ENCODE results near the gene C2orf49. TPM values are rescaled to one million over a fixed set of nuclear protein-coding genes. Genes with fewer than 3 reads are reported as not detected.

C2orf49 gene
- total and polyA plus RNA-seq, 2 donors (not counting 1 experiment from before 2014, with no cell fraction given) = 7.5 to 29.3 TPM

DNA sequence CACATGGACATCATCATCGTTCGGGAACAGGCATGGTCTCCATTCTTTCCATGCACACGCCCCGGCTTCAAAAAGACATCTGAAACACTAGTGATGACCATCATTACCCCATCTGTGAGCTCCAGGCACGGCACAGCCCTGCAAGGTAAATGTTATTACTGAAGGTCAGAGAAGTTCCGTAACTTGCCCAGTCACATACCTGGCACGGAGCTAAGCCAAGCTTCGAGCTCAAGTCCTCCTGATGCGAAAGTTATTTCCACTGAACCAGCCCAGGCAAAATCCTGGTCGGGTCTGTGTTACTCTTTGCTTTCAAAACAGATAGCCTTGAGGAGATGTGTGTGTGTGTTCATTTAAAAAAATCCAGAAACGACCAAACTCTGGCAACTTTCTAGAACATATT, 38.7 kb downstream of the C2orf49 start:
- Histone ChIP-seq H2AFZ (ENCODE audit: insufficient read depth, low read depth, low read length, poor library complexity, severe bottlenecking) (no peak overlapping the region), H3K4me2 (replicated peaks; ENCODE audit: low read depth, low read length, poor library complexity, severe bottlenecking) (no peak overlapping the region), H3K79me2 (ENCODE audit: control insufficient read depth, insufficient read depth, low read length) (no peaks in the 10 kb centered on the region), H3K4me1 (ENCODE audit: control insufficient read depth in 2 of 2, insufficient read depth in 2 of 2, low read length in 2 of 2) (no peaks in the 10 kb centered on the region), H3K27me3 (replicated peaks in 1 of 4; ENCODE audit: control extremely low read depth in 1 of 4, control insufficient read depth in 3 of 4, insufficient read depth in 4 of 4, low read length in 3 of 4) (no peaks in the 10 kb centered on the region), H3K27ac (ENCODE audit: low read length in 2 of 2) (no peak overlapping the region), H3K9ac (ENCODE audit: low read length) (no peak overlapping the region), H3K9me3 (ENCODE audit: control extremely low read depth in 1 of 3, control insufficient read depth in 2 of 3, insufficient read depth in 1 of 3, low read length in 2 of 3) (no peaks in the 10 kb centered on the region), H4K20me1 (ENCODE audit: control insufficient read depth, insufficient read depth, low read length, poor library complexity, severe bottlenecking) (no peaks in the 10 kb centered on the region), H3K36me3 (replicated peaks in 1 of 2; ENCODE audit: control extremely low read depth in 1 of 2, control insufficient read depth in 1 of 2, extremely low read depth in 1 of 2, insufficient read depth in 2 of 2, low read length in 1 of 2) (no peaks in the 10 kb centered on the region), H3K4me3 (ENCODE audit: control extremely low read depth in 1 of 5, extremely low read depth in 1 of 5, insufficient read depth in 1 of 5, low read depth in 2 of 5, low read length in 4 of 5) (no peak overlapping the region)
- ChIA-PET CTCF (no interaction called here), POLR2A (no interaction called here)
- intact Hi-C loops (cut with micrococcal nuclease) = no loop called here
- TF ChIP-seq, protein P1, sequence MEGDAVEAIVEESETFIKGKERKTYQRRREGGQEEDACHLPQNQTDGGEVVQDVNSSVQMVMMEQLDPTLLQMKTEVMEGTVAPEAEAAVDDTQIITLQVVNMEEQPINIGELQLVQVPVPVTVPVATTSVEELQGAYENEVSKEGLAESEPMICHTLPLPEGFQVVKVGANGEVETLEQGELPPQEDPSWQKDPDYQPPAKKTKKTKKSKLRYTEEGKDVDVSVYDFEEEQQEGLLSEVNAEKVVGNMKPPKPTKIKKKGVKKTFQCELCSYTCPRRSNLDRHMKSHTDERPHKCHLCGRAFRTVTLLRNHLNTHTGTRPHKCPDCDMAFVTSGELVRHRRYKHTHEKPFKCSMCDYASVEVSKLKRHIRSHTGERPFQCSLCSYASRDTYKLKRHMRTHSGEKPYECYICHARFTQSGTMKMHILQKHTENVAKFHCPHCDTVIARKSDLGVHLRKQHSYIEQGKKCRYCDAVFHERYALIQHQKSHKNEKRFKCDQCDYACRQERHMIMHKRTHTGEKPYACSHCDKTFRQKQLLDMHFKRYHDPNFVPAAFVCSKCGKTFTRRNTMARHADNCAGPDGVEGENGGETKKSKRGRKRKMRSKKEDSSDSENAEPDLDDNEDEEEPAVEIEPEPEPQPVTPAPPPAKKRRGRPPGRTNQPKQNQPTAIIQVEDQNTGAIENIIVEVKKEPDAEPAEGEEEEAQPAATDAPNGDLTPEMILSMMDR (IDR thresholded peaks at IDR 0.05) = no peak
- TF ChIP-seq EZH2 (IDR thresholded peaks at IDR 0.05; ENCODE audit: borderline replicate concordance, insufficient read depth, low read depth, low read length, poor library complexity, severe bottlenecking) = no peak
- WGBS (ENCODE audit: insufficient coverage) = 92% methylated on average over 6 of the region's 11 CpGs
- ATAC-seq (ENCODE audit: low read depth) (no peak), DNase-seq (no peak)
- Mint-ChIP-seq H3K27me3 (no peaks in the 10 kb centered on the region), H3K4me3 (no peak overlapping the region), H3K27ac (no peak overlapping the region), H3K9me3 (ENCODE audit: insufficient read depth) (no peaks in the 10 kb centered on the region), H3K4me1 (no peaks in the 10 kb centered on the region)

DNA sequence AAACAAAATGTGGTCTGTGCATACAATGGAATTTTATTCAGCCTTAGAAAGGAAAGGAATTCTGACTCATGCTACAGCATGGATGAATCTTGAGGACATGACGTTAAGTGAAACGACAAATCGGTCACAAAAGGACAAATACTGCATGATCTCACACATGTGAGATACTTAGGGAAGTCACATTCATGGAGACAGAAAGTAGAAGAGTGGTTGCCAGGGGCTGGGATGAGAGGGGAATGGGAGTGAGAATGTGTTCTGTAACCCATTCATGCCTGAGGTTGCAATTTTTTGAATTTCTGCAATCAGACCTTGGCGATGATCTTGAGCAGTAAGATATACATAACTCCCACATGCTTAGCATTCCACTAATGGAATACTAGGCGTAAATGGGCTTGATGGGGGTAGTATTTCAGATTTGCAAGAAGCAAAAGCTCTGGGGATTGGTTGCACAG, 39.5 kb downstream of the C2orf49 start:
- Histone ChIP-seq H3K27me3 (replicated peaks in 1 of 4; ENCODE audit: control extremely low read depth in 1 of 4, control insufficient read depth in 3 of 4, insufficient read depth in 4 of 4, low read length in 3 of 4) (no peaks in the 10 kb centered on the region), H3K9ac (ENCODE audit: low read length) (no peak overlapping the region), H3K4me2 (replicated peaks; ENCODE audit: low read depth, low read length, poor library complexity, severe bottlenecking) (no peak overlapping the region), H3K4me3 (ENCODE audit: control extremely low read depth in 1 of 5, extremely low read depth in 1 of 5, insufficient read depth in 1 of 5, low read depth in 2 of 5, low read length in 4 of 5) (no peak overlapping the region), H3K27ac (ENCODE audit: low read length in 2 of 2) (no peak overlapping the region), H3K36me3 (replicated peaks in 1 of 2; ENCODE audit: control extremely low read depth in 1 of 2, control insufficient read depth in 1 of 2, extremely low read depth in 1 of 2, insufficient read depth in 2 of 2, low read length in 1 of 2) (no peaks in the 10 kb centered on the region), H3K4me1 (ENCODE audit: control insufficient read depth in 2 of 2, insufficient read depth in 2 of 2, low read length in 2 of 2) (no peaks in the 10 kb centered on the region), H3K79me2 (ENCODE audit: control insufficient read depth, insufficient read depth, low read length) (no peaks in the 10 kb centered on the region), H4K20me1 (ENCODE audit: control insufficient read depth, insufficient read depth, low read length, poor library complexity, severe bottlenecking) (no peaks in the 10 kb centered on the region), H3K9me3 (ENCODE audit: control extremely low read depth in 1 of 3, control insufficient read depth in 2 of 3, insufficient read depth in 1 of 3, low read length in 2 of 3) (no peaks in the 10 kb centered on the region), H2AFZ (ENCODE audit: insufficient read depth, low read depth, low read length, poor library complexity, severe bottlenecking) (no peak overlapping the region)
- POLR2A ChIA-PET = no interaction called here
- H3K27ac Mint-ChIP-seq = no peak overlapping the region
- H3K27me3 Mint-ChIP-seq = no peaks in the 10 kb centered on the region
- CTCF ChIA-PET = no interaction called here
- DNase-seq = no peak
- no peaks in the 10 kb centered on the region for H3K4me1 Mint-ChIP-seq
- H3K4me3 Mint-ChIP-seq = no peak overlapping the region
- intact Hi-C loops (cut with micrococcal nuclease) = no loop called here
- no peak for ATAC-seq (ENCODE audit: low read depth)
- TF ChIP-seq EZH2 (IDR thresholded peaks at IDR 0.05; ENCODE audit: borderline replicate concordance, insufficient read depth, low read depth, low read length, poor library complexity, severe bottlenecking) = no peak
- TF ChIP-seq, protein P1 (IDR thresholded peaks at IDR 0.05) = no peak
- WGBS (ENCODE audit: insufficient coverage) = 100% methylated on average over 3 of the region's 5 CpGs
- no peaks in the 10 kb centered on the region for H3K9me3 Mint-ChIP-seq (ENCODE audit: insufficient read depth)

Measured in B cell (primary cell).